SK-N-SH (cell line): Measurements from ENCODE around the gene INPP5A.

ENCODE experiments used
- FOSL2 ChIP-seq: IDR thresholded peaks from 2 replicates; pipeline ENCODE4 v1.4.0; 2012; ENCODE audit warnings: low read depth, mild to moderate bottlenecking, moderate library complexity, borderline replicate concordance
- GATA2 ChIP-seq: sonication (generic); formaldehyde crosslinking; IDR thresholded peaks from 2 replicates; pipeline ENCODE4 v1.5.0; 2020; ENCODE audit warnings: mild to moderate bottlenecking, missing genetic modification reagents
- POLR2AphosphoS5 ChIP-seq: IDR thresholded peaks from 2 replicates; pipeline ENCODE4 v1.6.1; 2012; ENCODE audit warnings: low read depth, low read length
- RCOR1 ChIP-seq: fragments of 150-350 bp; IDR thresholded peaks from 2 replicates; pipeline ENCODE4 v1.6.1; 2017; ENCODE audit warnings: antibody characterized with exemption, low read length
- SMC3 ChIP-seq: IDR thresholded peaks from 2 replicates; pipeline ENCODE4 v1.6.1; 2012; ENCODE audit warnings: low read depth, low read length, improper control_type of control experiment
- TF ChIP-seq, protein P1 (sequence below): fragments of 200-600 bp; sonication (generic); IDR thresholded peaks from 2 replicates; pipeline ENCODE4 v1.6.1; 2017; ENCODE audit warnings: antibody characterized with exemption, mild to moderate bottlenecking, moderate library complexity
- TF ChIP-seq, protein P2 (sequence below): IDR thresholded peaks from 2 replicates; pipeline ENCODE4; 2012

DNA sequence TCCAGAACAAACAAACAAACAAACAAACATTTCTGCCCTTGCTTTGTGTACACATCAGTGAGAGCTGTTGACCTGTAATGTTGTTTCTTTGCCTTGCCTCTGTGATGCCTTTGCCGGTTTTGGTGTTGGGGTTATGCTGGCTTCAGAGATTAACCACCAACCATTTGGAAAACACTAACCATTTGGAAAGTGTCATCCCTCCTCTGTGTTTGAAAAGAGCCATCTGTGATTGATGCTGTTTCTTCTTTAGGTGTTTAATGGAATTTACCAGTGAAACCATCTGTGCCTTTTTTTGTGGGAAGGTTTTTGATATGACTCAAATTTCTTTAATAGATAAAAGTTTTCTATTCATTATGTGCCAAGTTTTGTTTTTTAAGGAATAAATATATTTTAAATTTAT, 46.5 kb downstream of the INPP5A start:
- no peak for TF ChIP-seq RCOR1
- no peak for TF ChIP-seq GATA2 (CRISPR knock-in tag)
- TF ChIP-seq POLR2AphosphoS5: no peak
- TF ChIP-seq, protein P1, sequence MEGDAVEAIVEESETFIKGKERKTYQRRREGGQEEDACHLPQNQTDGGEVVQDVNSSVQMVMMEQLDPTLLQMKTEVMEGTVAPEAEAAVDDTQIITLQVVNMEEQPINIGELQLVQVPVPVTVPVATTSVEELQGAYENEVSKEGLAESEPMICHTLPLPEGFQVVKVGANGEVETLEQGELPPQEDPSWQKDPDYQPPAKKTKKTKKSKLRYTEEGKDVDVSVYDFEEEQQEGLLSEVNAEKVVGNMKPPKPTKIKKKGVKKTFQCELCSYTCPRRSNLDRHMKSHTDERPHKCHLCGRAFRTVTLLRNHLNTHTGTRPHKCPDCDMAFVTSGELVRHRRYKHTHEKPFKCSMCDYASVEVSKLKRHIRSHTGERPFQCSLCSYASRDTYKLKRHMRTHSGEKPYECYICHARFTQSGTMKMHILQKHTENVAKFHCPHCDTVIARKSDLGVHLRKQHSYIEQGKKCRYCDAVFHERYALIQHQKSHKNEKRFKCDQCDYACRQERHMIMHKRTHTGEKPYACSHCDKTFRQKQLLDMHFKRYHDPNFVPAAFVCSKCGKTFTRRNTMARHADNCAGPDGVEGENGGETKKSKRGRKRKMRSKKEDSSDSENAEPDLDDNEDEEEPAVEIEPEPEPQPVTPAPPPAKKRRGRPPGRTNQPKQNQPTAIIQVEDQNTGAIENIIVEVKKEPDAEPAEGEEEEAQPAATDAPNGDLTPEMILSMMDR: no peak
- TF ChIP-seq, protein P2, sequence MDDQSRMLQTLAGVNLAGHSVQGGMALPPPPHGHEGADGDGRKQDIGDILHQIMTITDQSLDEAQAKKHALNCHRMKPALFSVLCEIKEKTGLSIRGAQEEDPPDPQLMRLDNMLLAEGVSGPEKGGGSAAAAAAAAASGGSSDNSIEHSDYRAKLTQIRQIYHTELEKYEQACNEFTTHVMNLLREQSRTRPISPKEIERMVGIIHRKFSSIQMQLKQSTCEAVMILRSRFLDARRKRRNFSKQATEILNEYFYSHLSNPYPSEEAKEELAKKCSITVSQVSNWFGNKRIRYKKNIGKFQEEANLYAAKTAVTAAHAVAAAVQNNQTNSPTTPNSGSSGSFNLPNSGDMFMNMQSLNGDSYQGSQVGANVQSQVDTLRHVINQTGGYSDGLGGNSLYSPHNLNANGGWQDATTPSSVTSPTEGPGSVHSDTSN: no peak
- TF ChIP-seq FOSL2: no peak
- no peak for TF ChIP-seq SMC3
